HCT116 (cell line): ENCODE data around the gene GNG12.

Experiments
- ATF3 ChIP-seq: IDR thresholded peaks from 2 replicates; pipeline ENCODE4 v1.6.1; 2012
- CEBPB ChIP-seq: IDR thresholded peaks from 2 replicates; pipeline ENCODE4 v1.6.1; 2012; ENCODE audit warnings: low read depth
- CTCF ChIP-seq, 3 experiments: fragments of 200-600 bp in 1 of 3; sonication (generic) in 1 of 3; IDR thresholded peaks in 2 of 3; conservative IDR thresholded peaks in 1 of 3; 2 replicates each; pipeline ENCODE4 v1.5.1; 2012 to 2017; ENCODE audit warnings: low read depth in 2 of 3, low read length in 2 of 3, antibody characterized with exemption in 1 of 3, borderline replicate concordance in 1 of 3, control low read depth in 1 of 3, mild to moderate bottlenecking in 1 of 3, mixed read lengths in 1 of 3, mixed run types in 1 of 3, moderate library complexity in 1 of 3; ENCODE audit not compliant: insufficient read depth in 1 of 3
- EZH2 ChIP-seq: fragments of 200-600 bp; sonication (generic); IDR thresholded peaks from 2 replicates; pipeline ENCODE4 v1.6.1; 2017; ENCODE audit warnings: antibody characterized with exemption, mixed run types
- EZH2phosphoT487 ChIP-seq: fragments of 200-600 bp; IDR thresholded peaks from 2 replicates; pipeline ENCODE4 v1.6.1; 2018; ENCODE audit warnings: antibody characterized with exemption, borderline replicate concordance
- MAX ChIP-seq: IDR thresholded peaks from 2 replicates; pipeline ENCODE4 v1.6.1; 2012
- POLR2A ChIP-seq: IDR thresholded peaks from 2 replicates; pipeline ENCODE4 v1.7.0; 2011; ENCODE audit warnings: borderline replicate concordance; ENCODE audit not compliant: insufficient read depth, insufficient read length; ENCODE audit errors: extremely low read depth
- POLR2AphosphoS5 ChIP-seq: IDR thresholded peaks from 2 replicates; pipeline ENCODE4 v1.6.1; 2011; ENCODE audit warnings: mild to moderate bottlenecking, low read depth, low read length, moderate library complexity
- TCF7L2 ChIP-seq: IDR thresholded peaks from 2 replicates; pipeline ENCODE4 v1.7.0; 2011; ENCODE audit warnings: borderline replicate concordance, inconsistent platforms; ENCODE audit not compliant: insufficient read depth, insufficient read length; ENCODE audit errors: extremely low read depth
- ZNF274 ChIP-seq: fragments of 200-500 bp; sonication (Bioruptor generic); IDR thresholded peaks from 2 replicates; pipeline ENCODE4 v1.6.1; 2014; ENCODE audit warnings: mild to moderate bottlenecking, low read depth, low read length, inconsistent platforms
- TF ChIP-seq, protein P1 (sequence below): IDR thresholded peaks from 2 replicates; pipeline ENCODE4 v1.6.1; 2011; ENCODE audit warnings: mild to moderate bottlenecking, low read length, moderate library complexity; ENCODE audit not compliant: insufficient replicate concordance; ENCODE audit errors: extremely low read depth

DNA sequence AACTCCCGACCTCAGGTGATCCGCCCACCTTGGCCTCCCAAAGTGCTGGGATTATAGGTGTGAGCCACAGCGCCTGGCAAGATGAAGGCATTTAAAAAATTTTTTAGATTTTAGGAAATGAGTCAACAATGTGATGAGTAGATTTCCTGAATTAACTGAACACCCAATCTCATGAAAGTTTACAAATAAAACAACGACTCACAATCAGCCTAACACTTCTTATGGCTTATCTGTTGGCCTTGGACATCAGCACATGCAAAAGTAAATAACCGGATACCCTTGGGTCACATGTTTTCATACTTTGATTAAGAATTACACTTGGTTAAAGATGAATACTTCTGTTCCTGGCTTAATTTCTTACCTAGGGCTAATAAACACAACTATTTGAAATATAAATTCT is 3.0 kb downstream of the GNG12 start:
- TF ChIP-seq, protein P1, sequence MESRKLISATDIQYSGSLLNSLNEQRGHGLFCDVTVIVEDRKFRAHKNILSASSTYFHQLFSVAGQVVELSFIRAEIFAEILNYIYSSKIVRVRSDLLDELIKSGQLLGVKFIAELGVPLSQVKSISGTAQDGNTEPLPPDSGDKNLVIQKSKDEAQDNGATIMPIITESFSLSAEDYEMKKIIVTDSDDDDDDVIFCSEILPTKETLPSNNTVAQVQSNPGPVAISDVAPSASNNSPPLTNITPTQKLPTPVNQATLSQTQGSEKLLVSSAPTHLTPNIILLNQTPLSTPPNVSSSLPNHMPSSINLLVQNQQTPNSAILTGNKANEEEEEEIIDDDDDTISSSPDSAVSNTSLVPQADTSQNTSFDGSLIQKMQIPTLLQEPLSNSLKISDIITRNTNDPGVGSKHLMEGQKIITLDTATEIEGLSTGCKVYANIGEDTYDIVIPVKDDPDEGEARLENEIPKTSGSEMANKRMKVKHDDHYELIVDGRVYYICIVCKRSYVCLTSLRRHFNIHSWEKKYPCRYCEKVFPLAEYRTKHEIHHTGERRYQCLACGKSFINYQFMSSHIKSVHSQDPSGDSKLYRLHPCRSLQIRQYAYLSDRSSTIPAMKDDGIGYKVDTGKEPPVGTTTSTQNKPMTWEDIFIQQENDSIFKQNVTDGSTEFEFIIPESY, result no peak
- TF ChIP-seq CTCF (IDR thresholded peaks at IDR 0.05 in 2 of 3, conservative IDR thresholded peaks at IDR 0.05 in 1 of 3; ENCODE audit: borderline replicate concordance in 1 of 3, insufficient read depth in 1 of 3, low read depth in 2 of 3, low read length in 2 of 3), result no peak
- no peak for TF ChIP-seq POLR2A
- no peak for TF ChIP-seq EZH2phosphoT487
- TF ChIP-seq TCF7L2, result no peak
- TF ChIP-seq EZH2, result no peak
- no peak for TF ChIP-seq MAX
- no peak for TF ChIP-seq POLR2AphosphoS5
- no peak for TF ChIP-seq CEBPB
- no peak for TF ChIP-seq ATF3
- TF ChIP-seq ZNF274, result no peak
